GM12875 (cell line): ENCODE measurements around the gene SFXN1.

ENCODE experiments used
- H3K4me3 ChIP-seq: one replicate; pipeline ENCODE4 v1.5.1; 2011; ENCODE audit warnings: low read depth, low read length, control low read depth
- TF ChIP-seq, protein P1 (sequence below): IDR thresholded peaks from 2 replicates; pipeline ENCODE4 v1.5.1; 2011; ENCODE audit warnings: low read depth, mild to moderate bottlenecking, control low read depth, inconsistent platforms, low read length, moderate library complexity, borderline replicate concordance; ENCODE audit not compliant: insufficient read depth

SFXN1 gene

DNA sequence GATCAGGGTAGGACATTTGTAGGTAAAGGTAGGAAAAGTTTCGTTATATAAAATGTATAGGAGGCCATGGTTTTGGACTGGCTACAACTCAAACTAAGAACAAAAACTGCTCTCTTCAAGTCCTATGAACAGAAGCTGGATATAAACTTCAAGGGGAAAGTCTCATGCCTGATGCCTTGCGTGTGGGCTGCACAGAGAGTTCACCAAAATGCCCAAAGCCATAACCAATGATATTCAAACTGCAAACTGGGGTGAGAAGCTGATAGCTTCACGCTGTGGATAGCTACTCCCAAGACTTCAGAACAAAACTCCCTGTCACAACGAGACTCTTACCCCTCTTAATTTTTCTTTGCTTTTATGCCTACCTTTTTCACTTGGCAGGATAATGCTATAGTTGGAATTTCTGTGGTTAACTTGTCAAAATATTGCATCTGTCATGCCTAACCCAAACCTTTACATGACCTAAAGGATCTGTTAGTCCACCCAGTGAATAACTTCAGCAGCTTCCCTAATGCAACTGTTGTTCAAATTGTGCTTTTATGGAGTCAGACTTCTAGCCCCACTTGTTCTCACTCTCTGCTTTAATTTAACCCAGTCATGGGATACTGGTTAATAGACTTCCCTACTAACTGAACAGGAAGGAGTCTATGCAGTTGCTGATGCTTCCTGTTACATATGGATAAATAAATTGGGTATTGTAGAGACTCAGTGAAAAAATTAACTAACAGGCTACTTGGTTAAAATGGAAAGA is 71.9 kb downstream of the SFXN1 start:
- no peak overlapping the region for H3K4me3 ChIP-seq
- TF ChIP-seq, protein P1, sequence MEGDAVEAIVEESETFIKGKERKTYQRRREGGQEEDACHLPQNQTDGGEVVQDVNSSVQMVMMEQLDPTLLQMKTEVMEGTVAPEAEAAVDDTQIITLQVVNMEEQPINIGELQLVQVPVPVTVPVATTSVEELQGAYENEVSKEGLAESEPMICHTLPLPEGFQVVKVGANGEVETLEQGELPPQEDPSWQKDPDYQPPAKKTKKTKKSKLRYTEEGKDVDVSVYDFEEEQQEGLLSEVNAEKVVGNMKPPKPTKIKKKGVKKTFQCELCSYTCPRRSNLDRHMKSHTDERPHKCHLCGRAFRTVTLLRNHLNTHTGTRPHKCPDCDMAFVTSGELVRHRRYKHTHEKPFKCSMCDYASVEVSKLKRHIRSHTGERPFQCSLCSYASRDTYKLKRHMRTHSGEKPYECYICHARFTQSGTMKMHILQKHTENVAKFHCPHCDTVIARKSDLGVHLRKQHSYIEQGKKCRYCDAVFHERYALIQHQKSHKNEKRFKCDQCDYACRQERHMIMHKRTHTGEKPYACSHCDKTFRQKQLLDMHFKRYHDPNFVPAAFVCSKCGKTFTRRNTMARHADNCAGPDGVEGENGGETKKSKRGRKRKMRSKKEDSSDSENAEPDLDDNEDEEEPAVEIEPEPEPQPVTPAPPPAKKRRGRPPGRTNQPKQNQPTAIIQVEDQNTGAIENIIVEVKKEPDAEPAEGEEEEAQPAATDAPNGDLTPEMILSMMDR = no peak

DNA sequence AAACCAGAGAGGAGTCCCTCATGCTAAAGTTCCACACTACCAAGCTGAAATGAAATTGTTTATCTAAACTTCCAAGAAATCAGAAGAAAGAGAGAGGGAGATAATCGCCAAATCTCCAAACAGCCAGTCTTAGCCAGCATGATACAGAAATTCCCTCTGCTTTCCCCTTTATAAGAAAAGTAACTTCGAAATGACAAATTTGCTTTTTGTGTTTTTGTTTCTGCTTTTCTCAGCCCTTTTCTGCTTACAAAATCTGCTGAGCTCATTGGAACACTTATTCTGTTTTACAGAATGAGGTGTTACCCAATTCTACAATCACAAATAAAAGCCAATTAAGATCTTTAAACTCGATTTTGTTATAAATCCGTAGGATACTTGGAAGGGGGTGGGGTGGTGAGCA is 72.9 kb downstream of the SFXN1 start:
- TF ChIP-seq, protein P1 = no peak
- no peak overlapping the region for H3K4me3 ChIP-seq

DNA sequence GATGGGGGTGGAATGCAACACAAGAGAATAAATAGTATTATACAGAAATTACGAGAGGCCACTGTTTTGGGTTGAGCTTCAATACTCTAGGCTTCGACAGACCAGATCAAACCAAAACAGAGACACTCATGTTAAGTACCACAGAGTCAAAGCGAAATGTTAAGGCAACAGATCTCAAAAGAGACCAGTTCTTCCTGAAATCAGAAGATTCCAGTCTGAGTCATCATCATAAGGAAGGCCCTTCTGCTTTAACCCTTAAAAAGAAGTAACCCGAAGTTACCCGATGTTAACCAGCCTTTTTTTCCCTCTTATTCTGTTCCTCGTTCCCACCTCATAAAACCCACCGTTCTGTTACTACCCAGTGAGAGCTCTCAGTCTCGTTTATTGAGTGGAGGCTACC is 75.9 kb downstream of the SFXN1 start:
- TF ChIP-seq, protein P1 = no peak
- no peak overlapping the region for H3K4me3 ChIP-seq

DNA sequence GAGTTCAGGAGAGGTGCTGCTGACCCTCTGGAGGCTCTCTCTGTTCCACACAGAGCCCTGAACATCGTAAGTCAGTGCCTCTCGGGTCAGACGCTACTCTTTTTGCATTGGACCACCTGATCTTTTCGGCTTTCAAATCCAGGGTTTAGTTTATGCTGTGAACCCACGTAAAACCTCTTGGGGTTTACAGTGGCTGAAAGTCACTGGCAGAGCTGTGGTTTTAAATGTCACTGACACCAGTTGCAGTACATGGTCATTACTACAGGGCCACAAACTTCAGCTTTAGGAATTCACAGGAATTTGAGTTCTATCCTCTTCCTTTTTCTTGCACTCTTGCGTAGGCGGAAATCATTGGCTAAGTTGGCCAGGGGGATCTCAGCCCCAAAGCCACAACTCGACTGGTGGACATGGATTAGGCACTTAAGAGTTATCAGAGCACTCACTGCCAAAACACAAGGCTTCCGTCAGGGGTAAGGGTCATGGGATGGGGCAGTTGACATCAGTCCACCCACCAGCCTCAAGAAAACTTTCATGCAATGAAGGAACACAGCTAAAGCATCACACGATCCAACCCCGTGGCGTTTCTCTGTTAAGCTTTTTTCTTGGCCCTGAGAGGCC is 76.9 kb downstream of the SFXN1 start:
- TF ChIP-seq, protein P1 = no peak
- H3K4me3 ChIP-seq = no peak overlapping the region

DNA sequence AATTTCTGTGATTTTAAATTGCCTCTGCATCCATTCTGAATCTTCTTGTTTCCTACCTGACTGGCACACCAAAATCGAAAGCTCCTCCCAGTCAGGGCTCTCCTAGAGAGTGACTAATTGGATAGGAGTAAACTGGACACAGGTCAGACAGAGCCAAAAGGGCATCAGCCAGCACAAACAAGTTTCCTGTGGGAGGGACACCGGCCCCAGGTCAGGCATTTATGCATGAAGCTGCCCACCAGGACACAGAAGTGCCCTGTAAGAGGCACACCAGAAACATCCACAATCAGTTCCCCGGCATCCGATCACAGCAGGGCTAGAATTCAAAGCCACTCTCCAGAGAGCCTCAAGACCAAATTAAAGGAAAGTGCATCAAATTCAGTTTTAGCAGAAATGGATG is 78.4 kb downstream of the SFXN1 start:
- TF ChIP-seq, protein P1 = no peak
- H3K4me3 ChIP-seq = no peak overlapping the region

DNA sequence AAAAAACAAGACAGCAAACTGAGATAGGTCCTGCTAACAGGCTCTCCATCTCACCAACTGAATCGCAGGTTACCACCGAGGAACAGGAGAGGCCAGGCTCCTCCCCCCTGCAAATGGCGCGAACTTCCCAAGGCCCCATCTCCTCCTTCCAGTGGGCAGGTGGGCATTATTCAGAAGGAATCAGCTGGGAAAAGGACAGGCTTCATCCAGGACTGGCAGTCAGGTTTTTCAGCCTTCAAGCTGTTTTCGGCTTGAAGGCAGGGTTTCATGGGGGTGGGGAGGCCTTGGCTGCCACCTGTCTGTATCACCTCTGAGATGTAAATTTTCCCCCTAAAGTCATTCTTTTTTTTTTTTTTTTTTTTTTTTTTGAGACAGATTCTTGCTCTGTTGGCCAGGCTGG is 79.4 kb downstream of the SFXN1 start:
- TF ChIP-seq, protein P1 = no peak

More for the DNA sequence above, 79.4 kb downstream of the SFXN1 start:
- H3K4me3 ChIP-seq = no peak overlapping the region
